GM23338 (cell line): Measurements from ENCODE around the gene C10orf90. TPM values are rescaled to one million over a fixed set of nuclear protein-coding genes. Genes with fewer than 3 reads are reported as not detected.

ENCODE experiments used
- ATAC-seq: fragments of 200-7000 bp; cut with Tn5 transposase; 3 replicates; pipeline ENCODE4 v1.9.1; 2020
- DNase-seq: peaks from one replicate; pipeline ENCODE4 v3.0.0-alpha.2; 2015; ENCODE audit warnings: low spot score
- H2AFZ ChIP-seq: fragments of 200-600 bp; sonication (generic); 2 replicates; pipeline ENCODE4 v1.8.0; 2016; ENCODE audit warnings: antibody characterized with exemption, mild to moderate bottlenecking, moderate library complexity
- H3F3A ChIP-seq: fragments of 200-600 bp; sonication (generic); replicated peaks from 2 replicates; pipeline ENCODE4 v1.8.0; 2017; ENCODE audit warnings: antibody characterized with exemption, mixed run types, low read depth
- H3K27ac ChIP-seq: fragments of 200-600 bp; sonication (generic); 2 replicates; pipeline ENCODE4 v1.6.1; 2016; ENCODE audit warnings: low read depth
- H3K27me3 ChIP-seq: fragments of 200-600 bp; sonication (generic); 2 replicates; pipeline ENCODE4 v1.8.0; 2016; ENCODE audit warnings: mild to moderate bottlenecking, mixed run types, moderate library complexity; ENCODE audit not compliant: insufficient read depth
- H3K36me3 ChIP-seq: fragments of 200-600 bp; sonication (generic); 2 replicates; pipeline ENCODE4 v1.8.0; 2016; ENCODE audit warnings: mild to moderate bottlenecking; ENCODE audit not compliant: insufficient read depth
- H3K4me1 ChIP-seq: fragments of 200-600 bp; sonication (generic); 2 replicates; pipeline ENCODE4 v1.8.0; 2016; ENCODE audit warnings: mild to moderate bottlenecking, moderate library complexity; ENCODE audit not compliant: insufficient read depth
- H3K4me2 ChIP-seq: fragments of 200-600 bp; sonication (generic); 2 replicates; pipeline ENCODE4 v1.7.1; 2017; ENCODE audit warnings: mixed run types
- H3K4me3 ChIP-seq: fragments of 200-600 bp; sonication (generic); 2 replicates; pipeline ENCODE4 v1.6.1; 2016; ENCODE audit warnings: mixed run types
- H3K79me2 ChIP-seq: fragments of 200-600 bp; sonication (generic); replicated peaks from 2 replicates; pipeline ENCODE4 v1.8.0; 2017; ENCODE audit warnings: mild to moderate bottlenecking; ENCODE audit not compliant: insufficient read depth
- H3K9me2 ChIP-seq: fragments of 200-600 bp; sonication (generic); 2 replicates; pipeline ENCODE4 v1.8.0; 2017; ENCODE audit not compliant: insufficient read depth
- H4K20me1 ChIP-seq: fragments of 200-600 bp; sonication (generic); replicated peaks from 2 replicates; pipeline ENCODE4 v1.8.0; 2017; ENCODE audit warnings: mild to moderate bottlenecking; ENCODE audit not compliant: insufficient read depth
- H3K27ac Mint-ChIP-seq: 2 replicates; pipeline ENCODE4 v1.8.0; 2020; ENCODE audit warnings: inconsistent platforms, mild to moderate bottlenecking, moderate library complexity, mixed read lengths
- H3K27me3 Mint-ChIP-seq: 3 replicates; pipeline ENCODE4 v1.8.0; 2022; ENCODE audit warnings: low read depth, mild to moderate bottlenecking, moderate library complexity, mixed read lengths, inconsistent platforms; ENCODE audit not compliant: insufficient read depth, poor library complexity
- H3K36me3 Mint-ChIP-seq: 3 replicates; pipeline ENCODE4 v1.8.0; 2021; ENCODE audit warnings: low read depth, mild to moderate bottlenecking, inconsistent platforms, moderate library complexity, mixed read lengths
- H3K4me1 Mint-ChIP-seq: 3 replicates; pipeline ENCODE4 v1.8.0; 2020; ENCODE audit warnings: mild to moderate bottlenecking, inconsistent platforms, mixed read lengths
- H3K4me3 Mint-ChIP-seq: 3 replicates; pipeline ENCODE4 v1.8.0; 2021; ENCODE audit warnings: moderate library complexity, mild to moderate bottlenecking, inconsistent platforms, mixed read lengths
- H3K9me3 Mint-ChIP-seq: 3 replicates; pipeline ENCODE4 v1.8.0; 2020; ENCODE audit warnings: moderate library complexity, mild to moderate bottlenecking, inconsistent platforms, mixed read lengths
- CREB1 ChIP-seq: fragments of 250-450 bp; sonication (Bioruptor Pico); IDR thresholded peaks from 2 replicates; pipeline ENCODE4 v1.5.0; 2020; ENCODE audit warnings: low read depth, mild to moderate bottlenecking, moderate library complexity
- CTCF ChIP-seq, 2 experiments: fragments of 200-600 bp in 1 of 2; sonication (generic) in 1 of 2; conservative IDR thresholded peaks; 2 replicates each; pipeline versions ENCODE4 v1.5.1 to v1.6.1; 2016 to 2017; ENCODE audit warnings: antibody characterized with exemption in 2 of 2, low read depth in 2 of 2, mild to moderate bottlenecking in 2 of 2, moderate library complexity in 1 of 2
- ETS1 ChIP-seq: IDR thresholded peaks from 2 replicates; pipeline ENCODE4 v1.6.1; 2016; ENCODE audit warnings: antibody characterized with exemption
- EZH2 ChIP-seq: fragments of 200-600 bp; sonication (generic); IDR thresholded peaks from one replicate; pipeline ENCODE4 v1.8.0; 2017; ENCODE audit warnings: antibody characterized with exemption, mild to moderate bottlenecking, low read depth; ENCODE audit not compliant: unreplicated experiment
- EZH2phosphoT487 ChIP-seq: fragments of 200-600 bp; sonication (generic); IDR thresholded peaks from one replicate; pipeline ENCODE4 v1.8.1; 2018; ENCODE audit warnings: antibody characterized with exemption; ENCODE audit not compliant: unreplicated experiment
- JUNB ChIP-seq: IDR thresholded peaks from one replicate; pipeline ENCODE4 v1.6.1; 2016; ENCODE audit warnings: antibody characterized with exemption; ENCODE audit not compliant: unreplicated experiment
- NANOG ChIP-seq: IDR thresholded peaks from 2 replicates; pipeline ENCODE4 v1.6.1; 2016; ENCODE audit warnings: antibody characterized with exemption, borderline replicate concordance
- POLR2AphosphoS5 ChIP-seq: IDR thresholded peaks from 2 replicates; pipeline ENCODE4 v1.6.1; 2016; ENCODE audit warnings: antibody characterized with exemption, low read depth
- STAT1 ChIP-seq: IDR thresholded peaks from one replicate; pipeline ENCODE4 v1.6.1; 2016; ENCODE audit warnings: antibody characterized with exemption; ENCODE audit not compliant: unreplicated experiment
- ZNF114 ChIP-seq: fragments of 250-450 bp; sonication (Bioruptor Pico); IDR thresholded peaks from 2 replicates; pipeline ENCODE4 v1.5.0; 2020; ENCODE audit warnings: mild to moderate bottlenecking, moderate library complexity
- ZNF331 ChIP-seq: fragments of 250-450 bp; sonication (Bioruptor Pico); IDR thresholded peaks from 2 replicates; pipeline ENCODE4 v1.5.0; 2020; ENCODE audit warnings: low read depth, mild to moderate bottlenecking, moderate library complexity
- ZNF462 ChIP-seq: fragments of 250-450 bp; sonication (Bioruptor Pico); IDR thresholded peaks from 2 replicates; pipeline ENCODE4 v1.5.0; 2020; ENCODE audit warnings: mild to moderate bottlenecking, moderate library complexity
- polyA plus RNA-seq: library from polyadenylated mRNA; unstranded; fragments of >200 nt; fragmentation: Nextera tagmentation; extraction: Ambion mirVana; gene quantifications from 2 replicates; pipeline ENCODE4 v1.2.1, GENCODE V29; 2016
- total RNA-seq: library from RNA; depleted of rRNA; stranded (reverse); fragments of >200 nt; shearing (Covaris generic); gene quantifications from 2 replicates; pipeline ENCODE4 v1.2.3, GENCODE V29; 2014
- TF ChIP-seq, protein P1 (sequence below): IDR thresholded peaks from one replicate; pipeline ENCODE4 v1.6.1; 2018; ENCODE audit warnings: antibody characterized with exemption; ENCODE audit not compliant: unreplicated experiment

The C10orf90 gene
- total and polyA plus RNA-seq, 2 experiments from 2014 or later: 0.76 to 0.97 TPM

GRCh38 chr10:126407831-126408230, 262.7 kb downstream of the C10orf90 start:
- H3K27ac Mint-ChIP-seq: no peak overlapping the region
- peaks cover 6% of the 10 kb centered on the region for H3K27me3 Mint-ChIP-seq
- no peak for ATAC-seq

More at GRCh38 chr10:126407831-126408230, 262.7 kb downstream of the C10orf90 start:
- Mint-ChIP-seq H3K36me3 (no peaks in the 10 kb centered on the region), H3K4me1 (peaks cover 5% of the 10 kb centered on the region), H3K4me3 (no peak overlapping the region), H3K9me3 (no peaks in the 10 kb centered on the region)
- H3K4me3 ChIP-seq: no peak overlapping the region
- no peak overlapping the region for H3K4me2 ChIP-seq
- DNase-seq: no peak
- no peaks in the 10 kb centered on the region for H3K4me1 ChIP-seq
- H3K27me3 ChIP-seq: no peaks in the 10 kb centered on the region
- H3K9me2 ChIP-seq: no peaks in the 10 kb centered on the region
- H3K79me2 ChIP-seq: no peaks in the 10 kb centered on the region
- H4K20me1 ChIP-seq: no peaks in the 10 kb centered on the region
- no peak overlapping the region for H3K27ac ChIP-seq
- no peaks in the 10 kb centered on the region for H3K36me3 ChIP-seq
- TF ChIP-seq CREB1 (CRISPR knock-in tag): no peak
- TF ChIP-seq, protein P1, sequence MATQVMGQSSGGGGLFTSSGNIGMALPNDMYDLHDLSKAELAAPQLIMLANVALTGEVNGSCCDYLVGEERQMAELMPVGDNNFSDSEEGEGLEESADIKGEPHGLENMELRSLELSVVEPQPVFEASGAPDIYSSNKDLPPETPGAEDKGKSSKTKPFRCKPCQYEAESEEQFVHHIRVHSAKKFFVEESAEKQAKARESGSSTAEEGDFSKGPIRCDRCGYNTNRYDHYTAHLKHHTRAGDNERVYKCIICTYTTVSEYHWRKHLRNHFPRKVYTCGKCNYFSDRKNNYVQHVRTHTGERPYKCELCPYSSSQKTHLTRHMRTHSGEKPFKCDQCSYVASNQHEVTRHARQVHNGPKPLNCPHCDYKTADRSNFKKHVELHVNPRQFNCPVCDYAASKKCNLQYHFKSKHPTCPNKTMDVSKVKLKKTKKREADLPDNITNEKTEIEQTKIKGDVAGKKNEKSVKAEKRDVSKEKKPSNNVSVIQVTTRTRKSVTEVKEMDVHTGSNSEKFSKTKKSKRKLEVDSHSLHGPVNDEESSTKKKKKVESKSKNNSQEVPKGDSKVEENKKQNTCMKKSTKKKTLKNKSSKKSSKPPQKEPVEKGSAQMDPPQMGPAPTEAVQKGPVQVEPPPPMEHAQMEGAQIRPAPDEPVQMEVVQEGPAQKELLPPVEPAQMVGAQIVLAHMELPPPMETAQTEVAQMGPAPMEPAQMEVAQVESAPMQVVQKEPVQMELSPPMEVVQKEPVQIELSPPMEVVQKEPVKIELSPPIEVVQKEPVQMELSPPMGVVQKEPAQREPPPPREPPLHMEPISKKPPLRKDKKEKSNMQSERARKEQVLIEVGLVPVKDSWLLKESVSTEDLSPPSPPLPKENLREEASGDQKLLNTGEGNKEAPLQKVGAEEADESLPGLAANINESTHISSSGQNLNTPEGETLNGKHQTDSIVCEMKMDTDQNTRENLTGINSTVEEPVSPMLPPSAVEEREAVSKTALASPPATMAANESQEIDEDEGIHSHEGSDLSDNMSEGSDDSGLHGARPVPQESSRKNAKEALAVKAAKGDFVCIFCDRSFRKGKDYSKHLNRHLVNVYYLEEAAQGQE: no peak
- no peak for TF ChIP-seq ZNF331
- TF ChIP-seq EZH2: no peak
- TF ChIP-seq CTCF (conservative IDR thresholded peaks at IDR 0.05; ENCODE audit: low read depth in 2 of 2): no peak
- TF ChIP-seq POLR2AphosphoS5: no peak
- no peak for TF ChIP-seq NANOG
- no peak for TF ChIP-seq EZH2phosphoT487
- TF ChIP-seq ZNF114 (CRISPR knock-in tag): no peak
- no peak for TF ChIP-seq ZNF462 (CRISPR knock-in tag)
- no peak for TF ChIP-seq JUNB
- TF ChIP-seq ETS1: no peak
- no peak for TF ChIP-seq STAT1
- no peak overlapping the region for H2AFZ ChIP-seq
- H3F3A ChIP-seq: no peaks in the 10 kb centered on the region
